K562 (cell line): ENCODE results near the gene SLC16A4. TPM values are rescaled to one million over a fixed set of nuclear protein-coding genes. Genes with fewer than 3 reads are reported as not detected.

Source experiments
- ARHGAP35 ChIP-seq: fragments of 450-650 bp; IDR thresholded peaks from 2 replicates; pipeline ENCODE4 v1.6.1; 2018; ENCODE audit not compliant: partially characterized antibody
- ARID1B ChIP-seq: fragments of 450-650 bp; IDR thresholded peaks from 2 replicates; pipeline ENCODE4 v1.6.1; 2016; ENCODE audit warnings: antibody characterized with exemption, mild to moderate bottlenecking, inconsistent platforms
- C11orf30 ChIP-seq: fragments of 450-650 bp; IDR thresholded peaks from 2 replicates; pipeline ENCODE4 v1.6.1; 2016; ENCODE audit warnings: low read depth, mild to moderate bottlenecking
- EZH2 ChIP-seq: IDR thresholded peaks from 2 replicates; pipeline ENCODE4 v1.6.1; 2012; ENCODE audit warnings: low read depth, mild to moderate bottlenecking, inconsistent platforms, low read length, borderline replicate concordance
- FOSL1 ChIP-seq: fragments of 200-800 bp; sonication (Bioruptor generic); conservative IDR thresholded peaks from 2 replicates; pipeline ENCODE4 v1.6.1; 2016; ENCODE audit warnings: missing genetic modification characterization, missing compliant biosample characterization
- HOXB6 ChIP-seq: fragments of 250-450 bp; sonication (Bioruptor Pico); IDR thresholded peaks from 2 replicates; pipeline ENCODE4 v1.5.1; 2022; ENCODE audit warnings: mild to moderate bottlenecking, borderline replicate concordance
- KAT2B ChIP-seq: IDR thresholded peaks from one replicate; pipeline ENCODE4 v1.6.1; 2012; ENCODE audit warnings: low read depth, mild to moderate bottlenecking, control low read depth, inconsistent platforms, low read length, moderate library complexity
- PHF8 ChIP-seq: fragments of 200-600 bp; sonication (generic); IDR thresholded peaks from 2 replicates; pipeline ENCODE4 v1.6.1; 2012; ENCODE audit warnings: mixed run types, mild to moderate bottlenecking, inconsistent platforms, low read length, moderate library complexity, borderline replicate concordance
- POLR2A ChIP-seq: fragments of 450-650 bp; conservative IDR thresholded peaks from 2 replicates; pipeline ENCODE4 v1.6.1; 2016
- RAD21 ChIP-seq, 2 experiments: fragments of 250-450 bp in 1 of 2; fragments of 450-650 bp in 1 of 2; sonication (Bioruptor Pico) in 1 of 2; formaldehyde crosslinking in 1 of 2; IDR thresholded peaks in 1 of 2; conservative IDR thresholded peaks in 1 of 2; 2 replicates each; pipeline versions ENCODE4 v1.4.0 to v1.8.0; 2020 to 2022; ENCODE audit warnings: mild to moderate bottlenecking in 2 of 2, moderate library complexity in 1 of 2
- RBM17 ChIP-seq: fragments of 200-400 bp; formaldehyde crosslinking; IDR thresholded peaks from 2 replicates; pipeline ENCODE4 v1.6.1; 2017; ENCODE audit warnings: low read depth, mild to moderate bottlenecking, low read length, borderline replicate concordance
- SAFB ChIP-seq: fragments of 200-400 bp; formaldehyde crosslinking; IDR thresholded peaks from 2 replicates; pipeline ENCODE4 v1.6.1; 2017; ENCODE audit warnings: low read depth, low read length, borderline replicate concordance
- SIRT6 ChIP-seq: IDR thresholded peaks from one replicate; pipeline ENCODE4 v1.6.1; 2012; ENCODE audit warnings: low read depth, mild to moderate bottlenecking, control low read depth, inconsistent platforms, low read length, moderate library complexity
- TAF7 ChIP-seq: fragments of 450-650 bp; IDR thresholded peaks from 2 replicates; pipeline ENCODE4 v1.6.1; 2016; ENCODE audit warnings: missing genetic modification characterization, missing compliant biosample characterization
- TCF3 ChIP-seq: sonication (generic); formaldehyde crosslinking; IDR thresholded peaks from 2 replicates; pipeline ENCODE4 v1.4.0; 2020; ENCODE audit warnings: mild to moderate bottlenecking, missing genetic modification reagents
- TEAD2 ChIP-seq: fragments of 450-650 bp; IDR thresholded peaks from 2 replicates; pipeline ENCODE4 v1.6.1; 2016; ENCODE audit warnings: missing genetic modification characterization, control low read depth, missing compliant biosample characterization
- ZC3H11A ChIP-seq: IDR thresholded peaks from 2 replicates; pipeline ENCODE4 v1.6.1; 2012; ENCODE audit warnings: low read depth, low read length, improper control_type of control experiment
- ZNF274 ChIP-seq: IDR thresholded peaks from 2 replicates; pipeline ENCODE4 v1.6.1; 2011; ENCODE audit warnings: low read depth, mild to moderate bottlenecking, low read length, moderate library complexity, borderline replicate concordance
- ZNF384 ChIP-seq: IDR thresholded peaks from 2 replicates; pipeline ENCODE4 v1.6.1; 2012; ENCODE audit warnings: low read depth, low read length, improper control_type of control experiment
- polyA plus RNA-seq, 8 experiments: library from polyadenylated mRNA; depleted of rRNA in 4 of 8; stranded (reverse) in 5 of 8; unstranded in 3 of 8; fragments of >200 nt; fragmentation: Nextera tagmentation in 2 of 8; fragmentation: Illumina TruSeq in 1 of 8; extraction: Ambion mirVana in 2 of 8; extraction: Trizol in 1 of 8; gene quantifications; 2 replicates each; pipeline versions ENCODE4 v1.2.1 to v1.2.3, GENCODE V29; 2011 to 2014; ENCODE audit warnings: inconsistent platforms in 1 of 8, missing spikeins in 1 of 8
- total RNA-seq, 7 experiments: library from RNA; depleted of rRNA in 6 of 7; stranded (reverse); fragments of >200 nt in 6 of 7; fragmentation: Illumina TruSeq in 2 of 7; extraction: Trizol in 2 of 7; gene quantifications; 2 replicates each; pipeline versions ENCODE4 v1.2.1 to v1.2.3, GENCODE V29; 2011 to 2021; ENCODE audit warnings: low replicate concordance in 1 of 7
- TF ChIP-seq, protein P1 (sequence below), 2 experiments: fragments of 450-650 bp in 1 of 2; IDR thresholded peaks; 2 replicates each; pipeline ENCODE4 v1.6.1; 2011 to 2017; ENCODE audit warnings: low read depth in 2 of 2, antibody characterized with exemption in 1 of 2, borderline replicate concordance in 1 of 2, low read length in 1 of 2, mild to moderate bottlenecking in 1 of 2, mixed read lengths in 1 of 2; ENCODE audit not compliant: control insufficient read depth in 1 of 2
- TF ChIP-seq, protein P2 (sequence below): fragments of 250-450 bp; sonication (Bioruptor Pico); IDR thresholded peaks from 2 replicates; pipeline ENCODE4 v1.8.0; 2022; ENCODE audit warnings: moderate library complexity, mild to moderate bottlenecking, inconsistent platforms
- TF ChIP-seq, protein P3 (sequence below), 2 experiments: IDR thresholded peaks; 2 replicates each; pipeline ENCODE4 v1.6.1; 2011; ENCODE audit warnings: borderline replicate concordance in 1 of 2, control low read depth in 1 of 2, low read depth in 1 of 2, low read length in 1 of 2, mild to moderate bottlenecking in 1 of 2, mixed read lengths in 1 of 2, moderate library complexity in 1 of 2; ENCODE audit not compliant: insufficient read depth in 1 of 2, insufficient read length in 1 of 2, poor library complexity in 1 of 2, severe bottlenecking in 1 of 2; ENCODE audit errors: extremely low read depth in 1 of 2

SLC16A4 gene
- total and polyA plus RNA-seq, 9 of the 15 experiments (the other 6 are each of a cell fraction or from before 2014, with no cell fraction given): 0.04 to 0.31 (median 0.18) TPM; not detected in 1

DNA sequence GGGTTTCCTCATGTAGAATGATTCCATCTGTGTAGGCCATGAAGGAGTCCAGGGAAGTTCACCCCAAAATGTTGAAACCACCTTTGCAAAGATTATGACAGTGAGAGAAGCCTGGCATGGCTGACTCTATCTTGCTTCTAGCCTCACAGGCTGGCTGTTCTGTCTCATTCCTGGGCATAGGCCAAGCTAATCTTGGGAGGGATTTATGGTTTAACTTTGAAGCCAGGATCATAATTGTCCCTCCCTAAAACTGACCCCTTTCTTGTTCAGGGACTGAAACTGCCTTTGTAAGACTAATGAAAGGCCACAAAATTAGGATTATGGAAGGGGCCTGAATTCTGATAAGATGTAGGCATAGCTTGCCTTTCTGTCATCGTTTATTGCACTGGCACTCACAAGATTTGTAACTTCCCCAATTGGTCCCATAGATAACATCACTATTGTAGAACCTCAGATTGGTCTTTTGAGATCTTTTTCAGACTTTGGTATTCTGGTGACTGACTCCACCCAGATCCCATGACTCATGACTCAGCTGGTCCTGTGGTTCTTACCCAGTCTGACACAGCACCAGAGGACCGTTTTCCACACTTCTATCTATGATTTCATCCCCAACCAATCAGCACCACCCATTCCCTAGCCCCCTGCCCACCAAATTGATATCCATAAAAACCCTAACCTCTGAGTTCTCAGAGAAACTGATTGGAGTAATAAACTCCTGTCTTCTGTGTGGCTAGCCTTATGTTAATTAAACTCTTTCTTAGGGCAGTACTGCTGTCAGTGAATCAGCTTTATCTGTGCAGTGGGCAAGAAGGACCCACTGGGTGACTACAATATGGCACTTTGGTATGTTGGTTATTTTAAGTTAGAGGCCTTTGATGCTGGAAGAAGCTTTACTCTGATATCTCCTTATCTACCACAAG is 30.3 kb upstream of the SLC16A4 start (continued):
- TF ChIP-seq SIRT6 (no peak), KAT2B (no peak), ZC3H11A (no peak), TAF7 (tag) (no peak), TEAD2 (tag) (no peak), RAD21 (CRISPR knock-in tag; conservative IDR thresholded peaks at IDR 0.05 in 1 of 2, IDR thresholded peaks at IDR 0.05 in 1 of 2) (0 out of 4 replicates have a peak, but pooled peaks of 1 of the 2 experiments have one; percentile 8), ARID1B (peak; percentile 67; the same call in 1 of the 2 replicates), ZNF274 (no peak), FOSL1 (tag) (peak; percentile 97), ARHGAP35 (no peak), PHF8 (no peak), ZNF384 (no peak), RBM17 (no peak), HOXB6 (CRISPR knock-in tag) (no peak), TCF3 (CRISPR knock-in tag) (no peak), C11orf30 (peak; percentile 85), SAFB (no peak), EZH2 (no peak), POLR2A (no peak)
- TF ChIP-seq, protein P1, sequence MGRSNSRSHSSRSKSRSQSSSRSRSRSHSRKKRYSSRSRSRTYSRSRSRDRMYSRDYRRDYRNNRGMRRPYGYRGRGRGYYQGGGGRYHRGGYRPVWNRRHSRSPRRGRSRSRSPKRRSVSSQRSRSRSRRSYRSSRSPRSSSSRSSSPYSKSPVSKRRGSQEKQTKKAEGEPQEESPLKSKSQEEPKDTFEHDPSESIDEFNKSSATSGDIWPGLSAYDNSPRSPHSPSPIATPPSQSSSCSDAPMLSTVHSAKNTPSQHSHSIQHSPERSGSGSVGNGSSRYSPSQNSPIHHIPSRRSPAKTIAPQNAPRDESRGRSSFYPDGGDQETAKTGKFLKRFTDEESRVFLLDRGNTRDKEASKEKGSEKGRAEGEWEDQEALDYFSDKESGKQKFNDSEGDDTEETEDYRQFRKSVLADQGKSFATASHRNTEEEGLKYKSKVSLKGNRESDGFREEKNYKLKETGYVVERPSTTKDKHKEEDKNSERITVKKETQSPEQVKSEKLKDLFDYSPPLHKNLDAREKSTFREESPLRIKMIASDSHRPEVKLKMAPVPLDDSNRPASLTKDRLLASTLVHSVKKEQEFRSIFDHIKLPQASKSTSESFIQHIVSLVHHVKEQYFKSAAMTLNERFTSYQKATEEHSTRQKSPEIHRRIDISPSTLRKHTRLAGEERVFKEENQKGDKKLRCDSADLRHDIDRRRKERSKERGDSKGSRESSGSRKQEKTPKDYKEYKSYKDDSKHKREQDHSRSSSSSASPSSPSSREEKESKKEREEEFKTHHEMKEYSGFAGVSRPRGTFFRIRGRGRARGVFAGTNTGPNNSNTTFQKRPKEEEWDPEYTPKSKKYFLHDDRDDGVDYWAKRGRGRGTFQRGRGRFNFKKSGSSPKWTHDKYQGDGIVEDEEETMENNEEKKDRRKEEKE (IDR thresholded peaks at IDR 0.05; ENCODE audit: borderline replicate concordance in 1 of 2, control insufficient read depth in 1 of 2, low read depth in 2 of 2, low read length in 1 of 2): no peak
- TF ChIP-seq, protein P2, sequence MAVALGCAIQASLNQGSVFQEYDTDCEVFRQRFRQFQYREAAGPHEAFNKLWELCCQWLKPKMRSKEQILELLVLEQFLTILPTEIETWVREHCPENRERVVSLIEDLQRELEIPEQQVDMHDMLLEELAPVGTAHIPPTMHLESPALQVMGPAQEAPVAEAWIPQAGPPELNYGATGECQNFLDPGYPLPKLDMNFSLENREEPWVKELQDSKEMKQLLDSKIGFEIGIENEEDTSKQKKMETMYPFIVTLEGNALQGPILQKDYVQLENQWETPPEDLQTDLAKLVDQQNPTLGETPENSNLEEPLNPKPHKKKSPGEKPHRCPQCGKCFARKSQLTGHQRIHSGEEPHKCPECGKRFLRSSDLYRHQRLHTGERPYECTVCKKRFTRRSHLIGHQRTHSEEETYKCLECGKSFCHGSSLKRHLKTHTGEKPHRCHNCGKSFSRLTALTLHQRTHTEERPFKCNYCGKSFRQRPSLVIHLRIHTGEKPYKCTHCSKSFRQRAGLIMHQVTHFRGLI: 0 out of 2 replicates have a peak, but pooled peaks have one; percentile 53
- TF ChIP-seq, protein P3, sequence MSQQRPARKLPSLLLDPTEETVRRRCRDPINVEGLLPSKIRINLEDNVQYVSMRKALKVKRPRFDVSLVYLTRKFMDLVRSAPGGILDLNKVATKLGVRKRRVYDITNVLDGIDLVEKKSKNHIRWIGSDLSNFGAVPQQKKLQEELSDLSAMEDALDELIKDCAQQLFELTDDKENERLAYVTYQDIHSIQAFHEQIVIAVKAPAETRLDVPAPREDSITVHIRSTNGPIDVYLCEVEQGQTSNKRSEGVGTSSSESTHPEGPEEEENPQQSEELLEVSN (IDR thresholded peaks at IDR 0.05; ENCODE audit: borderline replicate concordance in 1 of 2, extremely low read depth in 1 of 2, insufficient read depth in 1 of 2, insufficient read length in 1 of 2, low read depth in 1 of 2, low read length in 1 of 2, poor library complexity in 1 of 2, severe bottlenecking in 1 of 2): no peak
